Activated CD8-positive, alpha-beta memory T cell treated with anti-CD3 and anti-CD28 coated beads, Interleukin-2, amount 50 U/mL, for 24 hours (primary cell): Measurements from ENCODE around the gene SH2D2A.
A peak's percentile ranks its signal among the peaks of the same experiment; 100 is the strongest.
"Not testable (repeated sequence)": the region's sequence is repeated elsewhere in the genome, so short reads cannot be mapped to it uniquely, and the experiment has no call there.

Experiments
- DNase-seq: peaks from one replicate; pipeline ENCODE4 v3.0.0-alpha.2; 2020; ENCODE audit errors: extremely low read depth

SH2D2A gene

DNA sequence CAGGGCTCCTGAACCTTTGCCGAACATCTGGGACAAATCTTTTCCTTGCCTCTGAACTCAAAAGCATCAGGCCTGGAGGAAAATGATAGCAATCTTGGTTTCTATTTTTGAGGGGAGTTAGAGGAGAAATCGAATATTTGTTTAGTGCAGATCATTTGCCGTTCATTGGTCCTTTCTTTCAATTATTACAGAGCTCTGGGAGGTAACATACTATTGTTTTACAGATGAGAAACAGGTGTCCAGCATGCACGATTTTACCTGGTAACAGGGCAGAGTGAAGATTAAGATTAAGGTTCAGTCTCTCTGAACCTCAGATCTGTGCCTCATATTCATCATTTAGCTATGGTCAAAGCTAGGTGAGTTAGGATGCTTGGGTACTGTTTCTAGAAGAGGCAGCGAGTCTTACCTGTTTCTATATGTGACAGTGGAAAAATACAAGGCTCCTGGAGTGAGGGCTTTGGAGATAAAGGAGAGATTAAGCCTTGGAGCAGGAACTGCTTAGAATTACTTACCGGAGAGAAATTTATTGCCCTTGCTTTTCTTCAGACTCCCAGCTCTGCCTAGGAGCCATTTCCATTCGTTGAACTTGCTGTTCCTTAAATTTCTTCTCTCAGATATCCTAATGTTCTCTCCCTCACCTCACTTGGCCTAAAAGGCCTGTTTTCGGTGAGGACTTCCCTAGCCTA, 47.9 kb downstream of the SH2D2A start:
- DNase-seq = no peak

DNA sequence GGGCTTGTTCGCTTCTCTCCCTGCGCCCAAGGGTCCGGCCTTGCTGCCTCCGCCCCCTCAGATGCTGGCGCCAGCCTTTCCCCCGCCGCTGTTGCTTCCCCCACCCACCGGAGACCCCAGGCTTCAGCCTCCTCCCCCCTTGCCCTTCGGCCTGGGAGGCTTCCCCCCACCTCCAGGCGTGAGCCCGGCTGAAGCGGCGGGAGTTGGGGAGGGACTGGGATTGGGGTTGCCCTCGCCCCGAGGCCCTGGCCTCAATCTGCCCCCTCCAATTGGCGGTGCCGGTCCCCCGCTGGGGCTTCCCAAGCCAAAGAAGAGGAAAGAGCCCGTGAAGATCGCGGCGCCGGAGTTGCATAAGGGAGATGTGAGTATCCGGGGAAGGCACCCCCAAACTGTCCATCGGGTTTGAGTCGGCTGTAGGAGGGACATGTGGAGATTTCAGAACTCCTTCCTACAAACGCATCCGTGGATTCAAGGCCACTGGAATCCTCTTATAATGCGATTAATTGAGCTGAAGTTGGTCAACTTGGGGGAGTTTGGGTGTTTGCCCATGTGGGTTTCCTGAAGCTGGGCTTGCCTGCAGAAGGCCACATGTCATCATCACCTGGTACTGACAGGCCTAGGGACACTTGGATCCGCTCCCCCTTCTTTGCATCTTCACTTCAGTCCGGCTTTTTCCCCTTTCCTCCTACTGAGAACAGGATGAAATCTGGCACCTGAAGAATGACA, 48.6 kb downstream of the SH2D2A start:
- no peak for DNase-seq

DNA sequence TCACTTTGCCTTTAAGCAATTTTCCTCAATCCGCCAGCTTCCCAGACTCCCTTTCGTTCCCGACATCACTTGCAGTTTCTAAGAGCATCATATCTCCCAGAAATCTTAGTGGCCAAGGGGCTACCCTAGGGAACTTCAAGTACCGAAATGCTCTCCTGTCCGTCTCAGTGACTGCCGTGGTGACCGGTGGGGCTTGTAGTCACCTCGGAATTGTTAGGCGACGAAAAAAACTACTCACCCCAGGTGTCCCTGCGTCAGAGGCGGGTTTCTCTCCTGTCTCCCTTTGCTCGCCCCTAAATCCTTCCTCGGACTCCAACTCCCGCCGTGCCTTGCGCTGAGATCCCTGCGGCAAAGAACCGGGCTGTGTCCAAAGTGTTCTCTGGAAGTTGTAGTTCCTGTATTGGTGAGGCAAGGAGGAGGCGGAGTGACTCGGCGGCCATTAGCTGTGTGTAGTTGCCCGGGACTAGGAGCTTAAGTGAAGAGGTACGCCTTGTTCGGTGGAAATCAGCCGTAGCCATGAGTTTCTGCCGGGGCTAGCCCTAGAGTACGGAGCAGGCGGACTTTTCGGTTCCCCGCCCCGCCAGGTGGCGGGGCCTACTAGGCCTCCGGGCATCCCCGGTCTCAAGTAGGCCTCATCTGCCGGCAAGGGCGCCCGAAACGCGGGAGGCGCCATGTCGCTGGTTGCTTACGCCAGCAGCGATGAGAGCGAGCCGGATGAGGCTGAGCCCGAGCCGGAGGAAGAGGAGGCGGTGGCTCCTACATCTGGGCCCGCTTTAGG, 49.4 kb downstream of the SH2D2A start, which contains the start of gene PRCC:
PRCC (plus strand) TSS at position 435 of the 778 bp plus-strand sequence; CDS start at position 672, 237 bp downstream.
- DNase-seq = peak; percentile 95

DNA sequence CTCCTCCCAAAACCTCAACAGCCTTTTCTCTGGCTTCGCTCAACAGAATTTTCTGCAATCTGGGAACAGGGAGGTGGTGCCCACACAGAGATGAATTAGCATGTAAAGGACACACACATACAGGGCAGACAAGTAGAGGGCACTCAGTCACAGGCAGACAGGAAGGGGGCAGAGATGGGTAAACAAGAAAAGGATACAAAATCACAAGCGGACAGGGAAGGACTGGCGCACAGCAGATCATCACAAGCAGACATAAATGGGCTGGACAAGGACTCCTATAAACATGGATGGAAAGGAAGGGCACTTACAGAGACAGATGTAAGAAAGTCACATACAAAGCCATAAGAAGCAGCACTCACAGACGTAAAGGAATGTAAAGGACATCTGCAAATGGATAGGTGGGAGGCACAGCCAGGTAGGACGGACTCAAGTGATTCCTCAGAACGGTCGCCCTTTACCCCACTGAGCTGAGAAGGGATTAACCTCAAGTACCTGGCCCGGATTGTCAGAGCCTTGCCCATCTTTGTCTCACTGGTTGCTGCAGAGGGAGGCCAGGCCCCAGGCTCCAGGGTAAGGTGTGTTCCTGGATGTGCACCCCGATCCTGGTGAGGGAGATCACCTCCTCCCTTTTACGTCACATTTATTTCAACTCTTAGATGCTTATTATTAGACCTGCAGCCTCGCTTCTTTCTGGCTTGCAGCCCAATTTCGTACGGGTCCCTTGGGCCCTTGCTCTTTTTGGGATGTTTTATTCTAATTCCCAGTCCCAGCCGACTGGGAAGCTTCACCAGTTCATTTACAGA, 50.1 kb downstream of the SH2D2A start:
- DNase-seq = no peak

DNA sequence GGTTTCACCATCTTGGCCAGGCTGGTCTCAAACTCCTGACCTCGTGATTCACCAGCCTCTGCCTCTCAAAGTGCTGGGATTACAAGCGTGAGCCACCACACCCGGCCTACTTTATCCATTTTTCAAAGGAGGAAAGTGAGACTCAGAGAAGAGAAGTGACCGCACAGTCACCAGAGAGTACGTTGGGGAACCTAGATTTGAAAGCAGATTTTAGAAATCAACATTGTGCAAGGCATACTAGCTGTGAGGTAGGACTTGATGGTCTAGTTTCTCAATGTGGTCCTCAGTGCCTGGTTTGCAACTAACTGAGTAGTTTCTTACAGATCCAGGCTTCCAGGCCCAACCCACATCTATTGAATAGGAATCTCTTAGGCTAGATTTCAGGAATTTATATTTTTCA, 51.0 kb downstream of the SH2D2A start:
- no peak for DNase-seq

DNA sequence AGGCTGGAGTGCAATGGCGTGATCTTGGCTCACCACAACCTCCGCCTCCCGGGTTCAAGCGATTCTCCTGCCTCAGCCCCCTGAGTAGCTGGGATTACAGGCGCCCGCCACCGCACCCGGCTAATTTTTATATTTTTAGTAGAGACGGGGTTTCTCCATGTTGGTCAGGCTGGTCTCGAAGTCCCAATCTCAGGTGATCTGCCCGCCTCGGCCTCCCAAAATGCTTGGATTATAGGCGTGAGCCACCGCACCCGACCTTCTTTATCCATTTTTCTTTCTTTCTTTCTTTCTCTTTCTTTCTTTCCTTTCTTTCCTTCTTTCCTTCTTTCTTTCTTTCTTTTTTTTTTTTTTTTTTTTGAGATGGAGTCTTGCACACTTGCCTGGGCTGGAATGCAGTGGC, 51.5 kb downstream of the SH2D2A start:
- DNase-seq = not testable (repeated sequence)

DNA sequence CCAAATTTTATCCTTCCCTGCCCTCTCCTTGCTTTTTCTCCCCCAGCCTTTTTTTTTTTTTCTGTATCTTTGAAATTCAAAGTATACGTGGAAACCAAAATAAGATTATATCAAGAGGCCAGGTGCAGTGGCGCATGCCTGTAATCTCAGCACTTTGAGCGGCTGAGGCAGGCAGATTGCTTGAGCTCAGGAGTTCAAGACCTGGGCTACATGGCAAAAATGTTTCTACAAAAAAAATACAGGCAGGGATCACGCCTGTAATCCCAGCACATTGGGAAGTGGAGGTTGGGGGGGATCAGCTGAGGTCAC, 55.9 kb downstream of the SH2D2A start:
- DNase-seq = no peak

DNA sequence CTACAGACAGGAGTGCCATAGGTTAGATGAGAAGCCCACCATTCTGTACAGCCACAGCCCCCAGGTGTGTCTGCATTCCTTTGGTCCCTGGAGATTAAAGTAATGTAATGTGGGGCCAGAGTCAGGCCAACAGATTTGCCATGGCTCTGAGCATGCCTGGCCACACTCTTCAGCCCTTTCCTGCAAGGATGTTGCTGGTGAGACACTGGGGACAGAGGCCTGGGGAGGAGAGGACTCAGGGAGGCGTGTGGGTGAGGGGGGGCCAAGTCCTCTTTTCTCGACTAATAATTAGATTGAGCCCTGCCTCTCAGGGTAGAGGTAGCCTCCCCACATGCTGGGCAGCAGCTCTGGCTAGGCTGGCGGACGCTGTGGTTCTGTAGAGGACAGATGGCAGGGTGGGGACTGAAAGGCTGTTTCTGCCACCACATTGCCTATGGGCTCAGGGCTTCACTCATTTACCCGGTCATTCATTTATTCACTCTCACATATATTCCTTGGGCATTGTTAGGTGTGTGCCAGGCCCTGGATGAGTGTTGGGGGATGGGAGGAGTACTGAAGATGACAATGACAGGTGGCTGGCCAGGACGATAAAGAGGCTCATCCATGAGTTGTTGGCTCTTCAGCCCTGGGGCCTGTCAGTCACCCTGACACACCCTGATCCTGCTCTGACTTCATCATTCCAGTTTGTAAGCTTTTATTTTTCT, 56.4 kb downstream of the SH2D2A start:
- DNase-seq = no peak

DNA sequence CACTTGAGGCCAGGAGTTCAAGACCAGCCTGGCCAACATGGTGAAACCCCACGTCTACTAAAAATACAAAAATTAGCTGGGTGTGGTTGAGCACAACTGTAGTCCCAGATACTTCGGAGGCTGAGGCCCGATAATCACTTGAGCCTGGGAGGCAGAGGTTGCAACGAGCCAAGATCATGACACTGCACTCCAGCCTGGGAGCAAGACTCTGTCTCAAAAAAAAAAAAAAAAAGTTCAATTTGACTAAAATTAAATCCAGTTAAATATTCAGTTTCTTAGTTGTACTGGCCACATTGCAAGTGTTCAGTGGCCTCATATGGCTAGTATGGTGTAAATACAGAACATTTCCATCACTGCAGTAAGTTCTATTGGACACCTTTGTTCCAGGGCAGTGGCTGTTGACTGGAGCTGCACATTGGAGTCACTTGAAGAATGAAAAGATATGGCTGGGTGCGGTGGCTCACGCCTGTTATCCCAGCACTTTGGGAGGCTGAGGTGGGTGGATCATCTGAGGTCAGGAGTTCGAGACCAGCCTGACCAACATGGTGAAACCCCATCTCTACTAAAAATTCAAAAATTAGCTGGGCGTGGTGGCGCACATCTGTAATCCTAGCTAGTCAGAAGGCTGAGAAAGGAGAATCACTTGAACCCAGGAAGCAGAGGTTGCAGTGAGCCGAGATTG, 58.9 kb downstream of the SH2D2A start:
- not testable (repeated sequence) for DNase-seq

DNA sequence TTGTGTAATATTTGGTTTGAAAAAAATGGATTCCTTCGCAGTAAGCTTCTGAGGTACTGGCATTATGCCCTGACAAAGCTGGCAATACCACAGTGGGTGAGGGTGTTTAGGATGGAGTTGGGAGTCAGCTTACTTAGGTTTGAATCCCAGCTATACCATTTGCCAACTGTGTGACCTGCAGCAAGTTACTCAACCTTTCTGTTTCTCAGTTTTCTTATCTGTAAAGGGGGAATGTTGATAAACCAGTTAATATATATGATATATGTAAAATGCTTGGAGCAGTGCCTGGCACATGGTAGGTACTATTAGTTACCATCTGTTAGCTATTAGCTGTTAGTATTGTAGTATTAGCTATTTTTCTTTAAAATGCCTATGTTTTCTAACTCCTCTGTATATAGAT, 60.3 kb downstream of the SH2D2A start:
- no peak for DNase-seq
